ENCODE measurements around the gene EVA1B.

EVA1B gene

GRCh38 chr1:36279110-36279788 lies 44.2 kb downstream of the EVA1B start:
- DNase-seq (ENCODE audit: low read depth) = no peak

DNA sequence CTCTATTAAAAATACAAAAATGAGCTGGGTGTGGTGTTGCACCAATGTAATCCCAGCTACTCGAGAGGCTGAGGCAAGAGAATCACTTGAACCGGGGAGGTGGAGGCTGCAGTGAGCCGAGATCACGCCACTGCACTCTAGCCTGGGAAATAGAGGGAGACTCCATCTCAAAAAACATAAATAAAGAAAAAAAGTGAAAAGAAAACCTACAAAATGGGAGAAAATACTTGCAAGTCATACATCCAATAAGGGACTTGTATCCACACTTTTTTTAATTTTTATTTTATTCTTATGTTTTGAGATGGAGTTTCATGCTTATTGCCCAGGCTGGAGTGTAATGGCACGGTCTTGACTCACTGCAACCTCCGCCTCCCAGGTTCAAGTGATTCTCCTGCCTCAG lies 46.8 kb downstream of the EVA1B start:
- DNase-seq (ENCODE audit: low read depth) = no peak

GRCh38 chr1:36274201-36274600 lies 49.2 kb downstream of the EVA1B start:
- DNase-seq (ENCODE audit: low read depth) = no peak

DNA sequence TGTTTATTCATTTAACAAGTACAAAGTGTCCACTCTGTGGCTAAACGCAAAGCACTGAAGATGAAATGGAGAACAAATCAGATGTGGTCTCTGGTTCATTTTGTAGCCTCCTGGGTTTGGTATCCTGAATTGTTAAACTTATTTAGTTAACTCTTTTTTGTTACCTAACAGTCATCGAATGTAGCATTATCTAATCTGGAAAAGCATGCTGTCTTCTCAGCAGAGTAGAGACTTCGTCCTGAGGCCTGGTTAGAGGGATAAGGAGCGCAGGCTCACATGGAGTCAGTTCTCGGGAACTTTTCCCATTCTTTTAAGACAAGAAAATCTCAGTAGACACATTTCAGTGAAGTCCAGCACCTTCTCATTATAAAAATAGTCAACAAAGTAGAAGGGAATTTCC lies 50.4 kb downstream of the EVA1B start:
- no peak for DNase-seq (ENCODE audit: low read depth)

Data from stimulated activated CD8-positive, alpha-beta memory T cell treated with anti-CD3 and anti-CD28 coated beads, Interleukin-7, amount 100 ng/mL, for 24 hours (primary cell).